Glutamatergic neuron (in vitro differentiated cells): ENCODE measurements around the gene SHISA8. TPM values are rescaled to one million over a fixed set of nuclear protein-coding genes. Genes with fewer than 3 reads are reported as not detected.

Experiments used
- DNase-seq: peaks from one replicate; pipeline ENCODE4 v3.0.0; 2022
- H3K27ac Mint-ChIP-seq: one replicate; pipeline ENCODE4 v1.8.0; 2020; ENCODE audit warnings: mild to moderate bottlenecking, mixed read lengths, inconsistent platforms; ENCODE audit not compliant: unreplicated experiment
- H3K27me3 Mint-ChIP-seq: one replicate; pipeline ENCODE4 v1.8.0; 2020; ENCODE audit warnings: mild to moderate bottlenecking, moderate library complexity, mixed read lengths, inconsistent platforms; ENCODE audit not compliant: unreplicated experiment
- H3K36me3 Mint-ChIP-seq: one replicate; pipeline ENCODE4 v1.8.0; 2020; ENCODE audit warnings: mild to moderate bottlenecking, mixed read lengths, inconsistent platforms; ENCODE audit not compliant: unreplicated experiment
- H3K4me1 Mint-ChIP-seq: one replicate; pipeline ENCODE4 v1.8.0; 2020; ENCODE audit warnings: mild to moderate bottlenecking, low read depth, mixed read lengths, inconsistent platforms; ENCODE audit not compliant: unreplicated experiment
- H3K4me3 Mint-ChIP-seq: one replicate; pipeline ENCODE4 v1.8.0; 2020; ENCODE audit warnings: mild to moderate bottlenecking, mixed read lengths, inconsistent platforms; ENCODE audit not compliant: unreplicated experiment
- H3K9me3 Mint-ChIP-seq: one replicate; pipeline ENCODE4 v1.8.0; 2020; ENCODE audit warnings: mild to moderate bottlenecking, moderate library complexity, mixed read lengths, inconsistent platforms; ENCODE audit not compliant: unreplicated experiment
- total RNA-seq: library from RNA; stranded (reverse); fragmentation: NEBNext Ultra II Directional; extraction: Animal tissue kit (Norgen Biotek cat#: 25700); gene quantifications from one replicate; pipeline ENCODE4 v1.2.1, GENCODE V29; 2021; ENCODE audit not compliant: unreplicated experiment
- TF ChIP-seq, protein P1 (sequence below): fragments of 200-600 bp; sonication (generic); IDR thresholded peaks from one replicate; pipeline ENCODE4 v1.5.0; 2021; ENCODE audit not compliant: partially characterized antibody, unreplicated experiment

SHISA8 gene
- total RNA-seq, 1 donor from 2014 or later: not detected

DNA sequence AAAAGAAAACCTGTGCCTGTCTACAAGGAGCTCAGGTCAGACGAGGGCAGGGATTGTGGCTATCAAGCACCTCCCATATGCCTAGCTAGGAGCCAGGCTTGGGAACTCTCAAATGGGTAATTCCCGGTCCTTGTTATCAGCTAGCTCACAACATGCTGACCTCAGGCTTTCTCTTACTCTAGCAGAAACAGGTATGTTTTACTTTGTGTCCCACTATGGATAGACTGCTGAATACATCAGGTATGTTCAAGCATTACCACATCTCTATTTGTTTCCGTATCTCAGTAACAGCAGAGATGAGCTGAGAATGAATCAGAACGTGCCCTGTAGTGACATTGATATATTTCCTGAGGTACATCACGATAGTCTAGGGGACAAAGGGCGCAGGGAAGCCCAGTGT lies 29.4 kb downstream of the SHISA8 start:
- peaks cover 11% of the 10 kb centered on the region for H3K9me3 Mint-ChIP-seq
- no peaks in the 10 kb centered on the region for H3K36me3 Mint-ChIP-seq
- no peak overlapping the region for H3K27ac Mint-ChIP-seq
- H3K4me1 Mint-ChIP-seq: no peaks in the 10 kb centered on the region
- peaks cover 3% of the 10 kb centered on the region for H3K27me3 Mint-ChIP-seq
- H3K4me3 Mint-ChIP-seq: no peak overlapping the region
- TF ChIP-seq, protein P1, sequence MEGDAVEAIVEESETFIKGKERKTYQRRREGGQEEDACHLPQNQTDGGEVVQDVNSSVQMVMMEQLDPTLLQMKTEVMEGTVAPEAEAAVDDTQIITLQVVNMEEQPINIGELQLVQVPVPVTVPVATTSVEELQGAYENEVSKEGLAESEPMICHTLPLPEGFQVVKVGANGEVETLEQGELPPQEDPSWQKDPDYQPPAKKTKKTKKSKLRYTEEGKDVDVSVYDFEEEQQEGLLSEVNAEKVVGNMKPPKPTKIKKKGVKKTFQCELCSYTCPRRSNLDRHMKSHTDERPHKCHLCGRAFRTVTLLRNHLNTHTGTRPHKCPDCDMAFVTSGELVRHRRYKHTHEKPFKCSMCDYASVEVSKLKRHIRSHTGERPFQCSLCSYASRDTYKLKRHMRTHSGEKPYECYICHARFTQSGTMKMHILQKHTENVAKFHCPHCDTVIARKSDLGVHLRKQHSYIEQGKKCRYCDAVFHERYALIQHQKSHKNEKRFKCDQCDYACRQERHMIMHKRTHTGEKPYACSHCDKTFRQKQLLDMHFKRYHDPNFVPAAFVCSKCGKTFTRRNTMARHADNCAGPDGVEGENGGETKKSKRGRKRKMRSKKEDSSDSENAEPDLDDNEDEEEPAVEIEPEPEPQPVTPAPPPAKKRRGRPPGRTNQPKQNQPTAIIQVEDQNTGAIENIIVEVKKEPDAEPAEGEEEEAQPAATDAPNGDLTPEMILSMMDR: no peak
- DNase-seq: no peak

DNA sequence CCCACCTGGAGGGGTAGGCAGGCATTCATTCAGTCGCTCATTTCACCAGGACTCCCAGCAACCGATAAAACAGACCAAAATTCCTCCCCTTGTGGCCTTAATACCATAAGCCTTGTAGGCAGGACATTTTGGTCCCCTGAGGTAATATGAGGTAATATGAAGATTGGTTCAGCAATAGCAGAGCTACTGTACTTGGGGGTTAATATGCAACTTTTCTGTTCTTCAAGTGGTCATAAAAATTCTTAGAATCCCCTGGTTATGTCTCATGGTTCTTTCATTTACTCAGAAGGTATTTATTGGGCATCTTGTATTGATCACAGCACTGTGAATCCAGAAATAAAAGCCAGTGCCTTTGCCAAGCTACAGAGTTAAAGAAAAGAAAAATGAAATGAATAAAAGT lies 29.8 kb downstream of the SHISA8 start:
- Mint-ChIP-seq H3K36me3 (no peaks in the 10 kb centered on the region), H3K27ac (no peak overlapping the region)

DNA sequence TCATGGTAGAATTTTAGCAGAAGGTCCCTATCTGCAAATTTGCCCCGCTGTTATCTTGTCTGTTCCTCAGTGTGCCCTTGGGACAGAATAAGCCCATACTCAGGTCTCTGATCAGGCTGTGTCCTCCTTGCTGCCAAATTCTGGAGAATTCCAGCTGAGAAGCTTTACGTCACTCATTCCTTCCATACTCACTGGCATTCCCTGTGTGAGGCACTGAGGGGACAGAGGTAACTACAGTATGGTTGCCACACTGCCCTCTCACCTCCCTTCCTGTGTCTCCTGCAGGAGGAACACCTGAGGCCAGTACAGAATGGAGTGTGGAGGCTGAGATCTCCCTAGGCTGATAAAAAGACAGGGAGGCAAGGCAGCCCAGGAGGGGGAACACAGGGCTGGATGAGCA lies 31.5 kb downstream of the SHISA8 start:
- H3K4me1 Mint-ChIP-seq: no peaks in the 10 kb centered on the region
- H3K9me3 Mint-ChIP-seq: peaks cover 12% of the 10 kb centered on the region
- peaks cover 3% of the 10 kb centered on the region for H3K27me3 Mint-ChIP-seq
- no peak overlapping the region for H3K4me3 Mint-ChIP-seq
- no peaks in the 10 kb centered on the region for H3K36me3 Mint-ChIP-seq
- DNase-seq: no peak
- H3K27ac Mint-ChIP-seq: no peak overlapping the region
- TF ChIP-seq, protein P1: no peak

More for the DNA sequence above, 29.8 kb downstream of the SHISA8 start:
- Mint-ChIP-seq H3K4me1 (no peaks in the 10 kb centered on the region), H3K4me3 (no peak overlapping the region), H3K27me3 (peaks cover 3% of the 10 kb centered on the region), H3K9me3 (peaks cover 11% of the 10 kb centered on the region)
- no peak for DNase-seq
- TF ChIP-seq, protein P1: no peak

DNA sequence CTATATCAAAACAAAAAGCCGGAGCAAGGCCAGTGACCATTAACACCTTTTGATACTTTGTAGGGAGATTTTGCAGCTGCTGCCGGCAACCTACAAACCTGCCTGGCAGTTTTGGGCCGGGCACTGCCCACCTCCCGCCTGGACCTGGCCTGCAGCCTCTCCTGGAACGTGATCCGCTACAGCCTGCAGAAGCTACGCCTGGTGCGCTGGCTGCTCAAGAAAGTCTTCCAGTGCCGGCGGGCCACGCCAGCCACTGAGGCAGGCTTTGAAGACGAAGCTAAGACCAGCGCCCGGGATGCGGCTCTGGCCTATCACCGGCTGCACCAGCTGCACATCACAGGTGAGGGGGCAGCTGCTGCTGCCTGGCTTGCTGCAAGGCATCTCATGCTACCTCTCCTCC lies 34.2 kb downstream of the SHISA8 start:
- Mint-ChIP-seq H3K9me3 (peaks cover 16% of the 10 kb centered on the region), H3K27me3 (peaks cover 3% of the 10 kb centered on the region), H3K4me3 (no peak overlapping the region), H3K27ac (no peak overlapping the region), H3K4me1 (no peaks in the 10 kb centered on the region), H3K36me3 (no peaks in the 10 kb centered on the region)
- no peak for DNase-seq
- TF ChIP-seq, protein P1: no peak

DNA sequence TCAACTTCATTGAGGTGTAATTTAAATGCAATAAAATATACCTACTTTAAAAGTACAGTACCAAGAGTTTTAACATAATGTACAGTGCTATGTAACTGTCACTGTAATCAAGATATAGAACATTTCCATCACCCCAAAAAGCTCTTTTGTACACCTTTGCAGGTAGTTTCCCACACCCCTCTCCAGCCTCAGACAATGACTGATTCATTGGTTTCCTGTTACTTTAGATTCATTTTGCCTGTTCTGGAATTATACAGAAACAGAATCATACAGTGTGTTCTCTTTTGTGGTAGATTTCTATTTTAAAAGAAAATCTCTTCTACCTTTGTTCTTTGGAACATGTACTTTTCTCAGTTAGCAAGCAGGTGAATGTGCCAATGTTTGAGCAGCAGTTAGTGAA lies 38.2 kb downstream of the SHISA8 start:
- H3K36me3 Mint-ChIP-seq: no peaks in the 10 kb centered on the region
- no peaks in the 10 kb centered on the region for H3K4me1 Mint-ChIP-seq
- no peak for DNase-seq
- H3K4me3 Mint-ChIP-seq: no peak overlapping the region
- no peak overlapping the region for H3K27ac Mint-ChIP-seq
- peaks cover 7% of the 10 kb centered on the region for H3K9me3 Mint-ChIP-seq
- no peaks in the 10 kb centered on the region for H3K27me3 Mint-ChIP-seq
- TF ChIP-seq, protein P1: no peak
